NT2/D1 (cell line): Measurements from ENCODE around the gene PRKCB.

Source experiments
- DNase-seq: peaks from one replicate; pipeline ENCODE4 v3.0.0-alpha.2; 2011; ENCODE audit warnings: low read depth, low spot score
- H3K27me3 ChIP-seq: 2 replicates; pipeline ENCODE4 v1.6.0; 2011; ENCODE audit warnings: mild to moderate bottlenecking; ENCODE audit not compliant: insufficient read length, insufficient read depth
- H3K36me3 ChIP-seq: 2 replicates; pipeline ENCODE4 v1.6.1; 2011; ENCODE audit warnings: mild to moderate bottlenecking, low read length, mixed read lengths; ENCODE audit not compliant: insufficient read depth, insufficient read length
- H3K4me1 ChIP-seq: 2 replicates; pipeline ENCODE4 v1.5.1; 2011; ENCODE audit not compliant: insufficient read depth, insufficient read length
- H3K4me3 ChIP-seq: 2 replicates; pipeline ENCODE4 v1.5.1; 2011; ENCODE audit warnings: low read depth; ENCODE audit not compliant: insufficient read length
- H3K9ac ChIP-seq: 2 replicates; pipeline ENCODE4 v1.6.0; 2011; ENCODE audit warnings: low read depth; ENCODE audit not compliant: insufficient read length
- H3K9me3 ChIP-seq: 2 replicates; pipeline ENCODE4 v1.5.1; 2011; ENCODE audit warnings: mild to moderate bottlenecking, low read length; ENCODE audit not compliant: insufficient read depth
- SUZ12 ChIP-seq: IDR thresholded peaks from 2 replicates; pipeline ENCODE4 v1.6.1; 2011; ENCODE audit not compliant: insufficient read length, insufficient read depth; ENCODE audit errors: extremely low read depth
- YY1 ChIP-seq: IDR thresholded peaks from 2 replicates; pipeline ENCODE4 v1.6.1; 2011; ENCODE audit not compliant: insufficient read length, insufficient read depth
- ZNF274 ChIP-seq: IDR thresholded peaks from 2 replicates; pipeline ENCODE4 v1.6.1; 2011; ENCODE audit warnings: mild to moderate bottlenecking, low read depth, low read length

The PRKCB gene

GRCh38 chr16:23944381-23944780 is 108.6 kb downstream of the PRKCB start:
- no peak for TF ChIP-seq SUZ12
- no peak for TF ChIP-seq ZNF274
- no peak for TF ChIP-seq YY1

GRCh38 chr16:23945243-23945642 is 109.5 kb downstream of the PRKCB start:
- Histone ChIP-seq H3K4me1 (no peaks in the 10 kb centered on the region), H3K9ac (no peak overlapping the region), H3K4me3 (no peak overlapping the region), H3K9me3 (no peaks in the 10 kb centered on the region), H3K36me3 (no peaks in the 10 kb centered on the region), H3K27me3 (no peaks in the 10 kb centered on the region)
- no peak for DNase-seq
- TF ChIP-seq YY1 (no peak), SUZ12 (no peak), ZNF274 (no peak)

More at GRCh38 chr16:23944381-23944780, 108.6 kb downstream of the PRKCB start:
- Histone ChIP-seq H3K4me1 (no peaks in the 10 kb centered on the region), H3K4me3 (no peak overlapping the region), H3K27me3 (no peaks in the 10 kb centered on the region), H3K9ac (no peak overlapping the region), H3K9me3 (no peaks in the 10 kb centered on the region), H3K36me3 (no peaks in the 10 kb centered on the region)
- DNase-seq: no peak

GRCh38 chr16:23947838-23948237 is 112.1 kb downstream of the PRKCB start:
- H3K27me3 ChIP-seq: no peaks in the 10 kb centered on the region
- TF ChIP-seq SUZ12 (no peak), ZNF274 (no peak), YY1 (no peak)
- no peaks in the 10 kb centered on the region for H3K9me3 ChIP-seq
- DNase-seq: no peak
- no peak overlapping the region for H3K9ac ChIP-seq
- H3K4me3 ChIP-seq: no peak overlapping the region
- no peaks in the 10 kb centered on the region for H3K36me3 ChIP-seq
- H3K4me1 ChIP-seq: peaks cover 2% of the 10 kb centered on the region

- Histone ChIP-seq H3K9me3 (no peaks in the 10 kb centered on the region), H3K9ac (no peak overlapping the region), H3K27me3 (no peaks in the 10 kb centered on the region), H3K4me1 (peaks cover 4% of the 10 kb centered on the region), H3K4me3 (no peak overlapping the region), H3K36me3 (no peaks in the 10 kb centered on the region)
- no peak for TF ChIP-seq YY1
- TF ChIP-seq SUZ12: no peak
- TF ChIP-seq ZNF274: no peak
- DNase-seq: no peak
Measured at GRCh38 chr16:23948949-23949411, 113.2 kb downstream of the PRKCB start.

GRCh38 chr16:23949630-23950290 is 114.0 kb downstream of the PRKCB start:
- peaks cover 4% of the 10 kb centered on the region for H3K4me1 ChIP-seq
- H3K27me3 ChIP-seq: no peaks in the 10 kb centered on the region
- DNase-seq: no peak
- H3K36me3 ChIP-seq: no peaks in the 10 kb centered on the region
- no peak overlapping the region for H3K9ac ChIP-seq
- H3K4me3 ChIP-seq: no peak overlapping the region
- H3K9me3 ChIP-seq: no peaks in the 10 kb centered on the region
- no peak for TF ChIP-seq SUZ12
- TF ChIP-seq ZNF274: no peak
- no peak for TF ChIP-seq YY1

- no peak for DNase-seq
- H3K4me3 ChIP-seq: no peak overlapping the region
- H3K9me3 ChIP-seq: no peaks in the 10 kb centered on the region
- H3K27me3 ChIP-seq: no peaks in the 10 kb centered on the region
- H3K36me3 ChIP-seq: no peaks in the 10 kb centered on the region
- no peak overlapping the region for H3K9ac ChIP-seq
- TF ChIP-seq SUZ12: no peak
- TF ChIP-seq YY1: no peak
- no peak for TF ChIP-seq ZNF274
- peaks cover 4% of the 10 kb centered on the region for H3K4me1 ChIP-seq
Measured at GRCh38 chr16:23950291-23950894, 114.6 kb downstream of the PRKCB start.

- no peak overlapping the region for H3K4me3 ChIP-seq
- no peaks in the 10 kb centered on the region for H3K9me3 ChIP-seq
- H3K36me3 ChIP-seq: no peaks in the 10 kb centered on the region
- no peak overlapping the region for H3K9ac ChIP-seq
- no peak for DNase-seq
- TF ChIP-seq YY1 (no peak), SUZ12 (no peak), ZNF274 (no peak)
- peaks cover 4% of the 10 kb centered on the region for H3K4me1 ChIP-seq
- no peaks in the 10 kb centered on the region for H3K27me3 ChIP-seq
Measured at GRCh38 chr16:23950898-23951297, 115.1 kb downstream of the PRKCB start.
